DOHH2 (cell line): ENCODE results near the gene SYNGR1.

Source experiments
- CTCF ChIP-seq: fragments of 200-600 bp; sonication (generic); IDR thresholded peaks from one replicate; pipeline ENCODE4 v1.5.1; 2014; ENCODE audit warnings: antibody characterized with exemption, mild to moderate bottlenecking, low read depth, low read length; ENCODE audit not compliant: poor library complexity, severe bottlenecking
- EZH2phosphoT487 ChIP-seq: fragments of 200-600 bp; sonication (generic); IDR thresholded peaks from 2 replicates; pipeline ENCODE4 v1.6.1; 2017; ENCODE audit warnings: borderline replicate concordance, mild to moderate bottlenecking, antibody characterized with exemption, low read length, moderate library complexity, mixed read lengths

GRCh38 chr22:39369586-39369985 lies 19.8 kb downstream of the SYNGR1 start:
- TF ChIP-seq CTCF (no peak), EZH2phosphoT487 (no peak)
